HepG2 (cell line): ENCODE data around the gene CRIM1. TPM values are rescaled to one million over a fixed set of nuclear protein-coding genes. Genes with fewer than 3 reads are reported as not detected.

Experiments used
- ATAC-seq: fragments of 200-7000 bp; cut with Tn5 transposase; 3 replicates; pipeline ENCODE4 v1.9.1; 2020; ENCODE audit warnings: mild to moderate bottlenecking, moderate library complexity
- BruUV-seq: library from RNA; stranded (reverse); fragments of 400-500 nt; replicated peaks from 2 replicates; lab custom pipeline; 2021; lab: Mats Ljungman, UMichigan
- CTCF ChIA-PET: fragments of 300-600 bp; formaldehyde crosslinking; extraction: SDS; loops from one replicate; lab custom pipeline; 2021; ENCODE audit warnings: low total read pairs, inconsistent platforms, low intra/inter-chr PET ratio; lab: Yijun Ruan, JAX
- POLR2A ChIA-PET: fragments of 350-600 bp; sonication (Branson Sonifier 250); formaldehyde crosslinking; loops from one replicate; lab custom pipeline; 2020; ENCODE audit warnings: antibody characterized with exemption, inconsistent platforms; lab: Yijun Ruan, JAX
- DNase-seq: peaks from one replicate; pipeline ENCODE4 v3.0.0-alpha.2; 2015; ENCODE audit warnings: low spot score
- FAIRE-seq: peaks from 3 replicates; lab custom pipeline; 2011; peaks lifted over from hg19 to GRCh38; lab: Jason Lieb, UNC
- H2AFZ ChIP-seq: one replicate; pipeline ENCODE4 v1.6.1; 2011; ENCODE audit warnings: low read length, inconsistent platforms
- H3K27ac ChIP-seq: fragments of 300-600 bp; 3 replicates; pipeline ENCODE4 v1.8.0; 2011; ENCODE audit warnings: mixed run types, mild to moderate bottlenecking, mixed read lengths, low read length, inconsistent platforms; ENCODE audit not compliant: insufficient read depth; ENCODE audit errors: extremely low read length
- H3K27me3 ChIP-seq, 2 experiments: fragments of 200-600 bp in 1 of 2; 2 replicates in 1 of 2; 3 replicates in 1 of 2; pipeline versions ENCODE4 v1.6.0 to v1.8.0; 2011; ENCODE audit warnings: low read length in 2 of 2, mild to moderate bottlenecking in 2 of 2, moderate library complexity in 2 of 2, inconsistent platforms in 1 of 2; ENCODE audit not compliant: insufficient read depth in 2 of 2, control insufficient read depth in 1 of 2
- H3K36me3 ChIP-seq, 2 experiments: fragments of 200-600 bp in 1 of 2; replicated peaks in 1 of 2; 2 replicates in 1 of 2; 3 replicates in 1 of 2; pipeline versions ENCODE4 v1.5.1 to v1.8.0; 2011; ENCODE audit warnings: low read length in 2 of 2, inconsistent platforms in 1 of 2; ENCODE audit not compliant: insufficient read depth in 2 of 2, control insufficient read depth in 1 of 2
- H3K4me1 ChIP-seq: 2 replicates; pipeline ENCODE4 v1.5.1; 2012; ENCODE audit warnings: low read length, inconsistent platforms; ENCODE audit not compliant: insufficient read depth
- H3K4me2 ChIP-seq: 2 replicates; pipeline ENCODE4 v1.6.0; 2011; ENCODE audit warnings: low read depth, low read length, inconsistent platforms
- H3K4me3 ChIP-seq, 3 experiments: fragments of 200-600 bp in 1 of 3; sonication (generic), shearing (Covaris generic) in 1 of 3; replicated peaks in 1 of 3; 2 replicates each; pipeline ENCODE4 v1.5.1; 2011 to 2016; ENCODE audit warnings: low read length in 3 of 3, inconsistent platforms in 2 of 3, low read depth in 2 of 3, mild to moderate bottlenecking in 2 of 3, control low read depth in 1 of 3, mixed read lengths in 1 of 3; ENCODE audit not compliant: insufficient read depth in 1 of 3
- H3K79me2 ChIP-seq: one replicate; pipeline ENCODE4 v1.6.1; 2011; ENCODE audit warnings: low read length, inconsistent platforms; ENCODE audit not compliant: insufficient read depth
- H3K9ac ChIP-seq: 2 replicates; pipeline ENCODE4 v1.6.0; 2011; ENCODE audit warnings: mild to moderate bottlenecking, low read depth, low read length, inconsistent platforms; ENCODE audit not compliant: insufficient read depth
- H3K9me3 ChIP-seq: 2 replicates; pipeline ENCODE4 v1.5.1; 2012; ENCODE audit warnings: mild to moderate bottlenecking, low read length
- H4K20me1 ChIP-seq: 2 replicates; pipeline ENCODE4 v1.6.0; 2011; ENCODE audit warnings: inconsistent platforms, mild to moderate bottlenecking, low read length, moderate library complexity; ENCODE audit not compliant: insufficient read depth
- HMGA1 ChIP-seq: sonication (generic); formaldehyde crosslinking; conservative IDR thresholded peaks from 2 replicates; pipeline ENCODE4 v1.4.0; 2020; ENCODE audit warnings: missing genetic modification reagents
- MAFK ChIP-seq, 2 experiments: IDR thresholded peaks in 1 of 2; conservative IDR thresholded peaks in 1 of 2; 2 replicates each; pipeline ENCODE4 v1.6.1; 2011; ENCODE audit warnings: improper control_type of control experiment in 2 of 2, low read length in 2 of 2
- SMAD1 ChIP-seq: sonication (generic); formaldehyde crosslinking; IDR thresholded peaks from 2 replicates; pipeline ENCODE4 v1.4.0; 2020; ENCODE audit warnings: missing genetic modification reagents, low read depth, mild to moderate bottlenecking, borderline replicate concordance
- WGBS: methylation state at CpG from one replicate; pipeline ENCODE4 v1.1.6; 2017; ENCODE audit warnings: low lambda C conversion rate; 5-methylcytosine and 5-hydroxymethylcytosine counted together
- in situ Hi-C: cut with HindIII; loops from 2 replicates; pipeline ENCODE4 v1.10.0; 2017; ENCODE audit warnings: low pct_unique_long_range_greater_than_20kb; ENCODE audit not compliant: extremely low pct_ligation_motif_present
- intact Hi-C: fragments of 100-400 bp; cut with micrococcal nuclease; formaldehyde crosslinking; loops from one replicate; pipeline ENCODE4 v1.10.0; 2022; ENCODE audit not compliant: unreplicated experiment
- polyA plus RNA-seq, 8 experiments: library from polyadenylated mRNA; depleted of rRNA in 3 of 8; stranded (reverse) in 7 of 8; unstranded in 1 of 8; fragments of >200 nt; fragmentation: Illumina TruSeq in 4 of 8; extraction: Trizol in 4 of 8; gene quantifications; 2 replicates each; pipeline versions ENCODE4 v1.2.1 to v1.2.3, GENCODE V29; 2011 to 2016; ENCODE audit warnings: low read depth in 4 of 8, missing spikeins in 1 of 8, mixed read lengths in 1 of 8; ENCODE audit not compliant: insufficient read depth in 1 of 8
- total RNA-seq, 5 experiments: library from RNA; depleted of rRNA; stranded (reverse); fragments of >200 nt; fragmentation: Illumina TruSeq; extraction: Trizol; gene quantifications; 2 replicates each; pipeline ENCODE4 v1.2.3, GENCODE V29; 2016; ENCODE audit warnings: low read depth in 1 of 5
- TF ChIP-seq, protein P1 (sequence below): sonication (generic); formaldehyde crosslinking; IDR thresholded peaks from 2 replicates; pipeline ENCODE4 v1.4.0; 2020; ENCODE audit warnings: mild to moderate bottlenecking, missing genetic modification reagents
- TF ChIP-seq, protein P2 (sequence below): sonication (generic); formaldehyde crosslinking; IDR thresholded peaks from 2 replicates; pipeline ENCODE4 v1.8.0; 2022; ENCODE audit warnings: mild to moderate bottlenecking, missing genetic modification reagents; ENCODE audit not compliant: insufficient replicate concordance

CRIM1 gene
- total and polyA plus RNA-seq, 2 of the 13 experiments (the other 11 are each of a cell fraction or from before 2014, with no cell fraction given) = 39.1 to 69.9 TPM

DNA sequence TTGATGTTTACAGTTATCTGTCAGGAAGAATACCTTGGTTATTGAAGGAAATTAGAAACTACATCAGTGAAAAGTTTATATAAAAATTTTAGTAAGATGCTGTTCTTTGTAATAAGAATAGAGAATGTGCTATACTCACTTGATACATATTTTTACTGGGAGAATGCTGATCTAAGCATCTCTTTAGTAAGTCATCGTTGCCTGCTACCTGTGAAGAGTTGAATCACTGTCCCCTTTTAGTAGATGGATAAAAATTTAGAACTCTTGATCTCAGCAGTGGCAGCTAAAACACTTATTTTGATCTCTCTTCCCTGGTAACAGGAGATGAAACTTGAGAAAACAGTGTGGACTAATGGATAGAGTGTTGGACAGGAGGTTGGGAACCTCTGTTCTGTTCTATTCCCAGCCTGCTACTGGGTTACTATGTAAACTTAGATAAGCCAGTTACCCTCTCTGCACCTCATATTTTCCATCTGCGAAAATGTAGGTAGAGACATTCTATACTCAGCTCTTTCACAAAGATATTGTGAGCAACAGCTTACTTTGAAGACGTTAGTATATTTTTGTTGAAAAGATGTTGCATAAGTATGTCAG is 142.1 kb downstream of the CRIM1 start:
- Histone ChIP-seq H3K79me2 (no peaks in the 10 kb centered on the region), H3K4me3 (no peak overlapping the region), H3K27ac (no peak overlapping the region), H3K36me3 (peaks cover 15 to 61% of the 10 kb centered on the region in 2 experiments), H2AFZ (no peak overlapping the region), H4K20me1 (no peaks in the 10 kb centered on the region), H3K9me3 (no peaks in the 10 kb centered on the region), H3K4me1 (peaks cover 29% of the 10 kb centered on the region), H3K27me3 (no peaks in the 10 kb centered on the region), H3K4me2 (no peak overlapping the region), H3K9ac (no peak overlapping the region)
- ATAC-seq (no peak), DNase-seq (no peak), FAIRE-seq (no peak)
- BruUV-seq = no TSS peak
- WGBS = 97% methylated on average over 3 of the region's 3 CpGs
- intact Hi-C loops (no loop called here), in situ Hi-C loops (no loop called here)
- POLR2A ChIA-PET = no interaction called here
- CTCF ChIA-PET = no interaction called here
- TF ChIP-seq HMGA1 (CRISPR knock-in tag) (no peak), SMAD1 (CRISPR knock-in tag) (no peak), MAFK (conservative IDR thresholded peaks at IDR 0.05 in 1 of 2, IDR thresholded peaks at IDR 0.05 in 1 of 2; ENCODE audit: low read length in 2 of 2) (peak in 1 of 2 experiments; percentile 64; a peak in 3 of 4 replicates)
- TF ChIP-seq, protein P1, sequence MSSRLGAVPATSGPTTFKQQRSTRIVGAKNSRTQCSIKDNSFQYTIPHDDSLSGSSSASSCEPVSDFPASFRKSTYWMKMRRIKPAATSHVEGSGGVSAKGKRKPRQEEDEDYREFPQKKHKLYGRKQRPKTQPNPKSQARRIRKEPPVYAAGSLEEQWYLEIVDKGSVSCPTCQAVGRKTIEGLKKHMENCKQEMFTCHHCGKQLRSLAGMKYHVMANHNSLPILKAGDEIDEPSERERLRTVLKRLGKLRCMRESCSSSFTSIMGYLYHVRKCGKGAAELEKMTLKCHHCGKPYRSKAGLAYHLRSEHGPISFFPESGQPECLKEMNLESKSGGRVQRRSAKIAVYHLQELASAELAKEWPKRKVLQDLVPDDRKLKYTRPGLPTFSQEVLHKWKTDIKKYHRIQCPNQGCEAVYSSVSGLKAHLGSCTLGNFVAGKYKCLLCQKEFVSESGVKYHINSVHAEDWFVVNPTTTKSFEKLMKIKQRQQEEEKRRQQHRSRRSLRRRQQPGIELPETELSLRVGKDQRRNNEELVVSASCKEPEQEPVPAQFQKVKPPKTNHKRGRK (CRISPR knock-in tag) = no peak
- TF ChIP-seq, protein P2, sequence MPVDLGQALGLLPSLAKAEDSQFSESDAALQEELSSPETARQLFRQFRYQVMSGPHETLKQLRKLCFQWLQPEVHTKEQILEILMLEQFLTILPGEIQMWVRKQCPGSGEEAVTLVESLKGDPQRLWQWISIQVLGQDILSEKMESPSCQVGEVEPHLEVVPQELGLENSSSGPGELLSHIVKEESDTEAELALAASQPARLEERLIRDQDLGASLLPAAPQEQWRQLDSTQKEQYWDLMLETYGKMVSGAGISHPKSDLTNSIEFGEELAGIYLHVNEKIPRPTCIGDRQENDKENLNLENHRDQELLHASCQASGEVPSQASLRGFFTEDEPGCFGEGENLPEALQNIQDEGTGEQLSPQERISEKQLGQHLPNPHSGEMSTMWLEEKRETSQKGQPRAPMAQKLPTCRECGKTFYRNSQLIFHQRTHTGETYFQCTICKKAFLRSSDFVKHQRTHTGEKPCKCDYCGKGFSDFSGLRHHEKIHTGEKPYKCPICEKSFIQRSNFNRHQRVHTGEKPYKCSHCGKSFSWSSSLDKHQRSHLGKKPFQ = no peak
- TF ChIP-seq, all 625 proteins: peak for 1
